GM12891 (cell line): ENCODE measurements around the gene FURIN.

Experiments used
- POLR2A ChIP-seq: IDR thresholded peaks from 2 replicates; pipeline ENCODE4 v1.6.1; 2011; ENCODE audit warnings: low read depth, low read length, control low read depth
- POLR2AphosphoS5 ChIP-seq: IDR thresholded peaks from 2 replicates; pipeline ENCODE4 v1.6.1; 2011; ENCODE audit warnings: low read depth, low read length, control low read depth
- SPI1 ChIP-seq: IDR thresholded peaks from 2 replicates; pipeline ENCODE4 v1.6.1; 2011; ENCODE audit warnings: low read depth, low read length, control low read depth

GRCh38 chr15:90912770-90913075, 44.3 kb downstream of the FURIN start:
- TF ChIP-seq POLR2AphosphoS5, result no peak
- TF ChIP-seq POLR2A, result no peak
- no peak for TF ChIP-seq SPI1
